Activated CD4-positive, alpha-beta T cell treated with anti-CD3 and anti-CD28 coated beads, Interleukin-2, amount 50 U/mL, for 24 hours (primary cell): Measurements from ENCODE around the gene MFSD6.
A peak's percentile ranks its signal among the peaks of the same experiment; 100 is the strongest.
"Not testable (repeated sequence)": the region's sequence is repeated elsewhere in the genome, so short reads cannot be mapped to it uniquely, and the experiment has no call there.

ENCODE experiments used
- DNase-seq, 2 donors: peaks; one replicate each; pipeline ENCODE4 v3.0.0-alpha.2; 2020; ENCODE audit warnings: low read depth in 1 of 2, low spot score in 1 of 2

MFSD6 gene

DNA sequence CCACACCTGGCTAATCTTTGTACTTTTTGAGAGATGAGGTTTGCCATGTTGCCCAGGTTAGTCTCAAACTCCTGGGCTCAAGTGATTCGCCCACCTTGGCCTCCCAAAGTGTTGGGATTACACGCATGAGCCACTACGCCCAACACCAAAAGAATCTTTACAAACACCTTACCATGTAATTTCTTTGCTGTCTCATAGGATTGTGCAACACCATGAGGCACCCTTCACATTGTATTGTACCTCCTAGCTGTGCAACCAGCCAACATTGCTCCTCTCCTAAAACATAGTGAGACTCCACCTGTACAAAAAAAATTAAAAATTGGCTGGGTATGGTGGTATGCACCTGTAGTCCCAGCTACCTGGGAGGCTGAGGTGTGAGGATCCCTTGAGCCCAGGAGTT, 3.1 kb upstream of the MFSD6 start:
- no peak for DNase-seq

DNA sequence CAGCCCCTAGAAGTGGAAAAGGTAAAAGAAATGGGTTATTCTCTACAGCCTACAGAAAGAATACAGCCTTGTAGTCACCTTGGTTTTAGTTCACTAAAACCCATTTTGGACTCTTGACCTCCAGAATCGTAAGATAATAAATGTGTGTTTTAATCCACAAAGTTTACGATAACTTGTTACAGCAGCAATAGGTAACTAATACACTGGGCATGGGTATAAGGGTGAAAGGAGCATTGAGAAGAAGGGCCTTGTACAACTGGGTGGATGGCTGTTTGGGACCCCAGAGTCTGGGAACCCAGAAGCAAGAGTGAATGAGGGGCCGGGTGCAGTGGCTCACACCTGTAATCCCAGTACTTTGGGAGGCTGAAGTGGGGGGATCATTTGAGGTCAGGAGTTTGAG, 2.2 kb upstream of the MFSD6 start:
- no peak for DNase-seq

DNA sequence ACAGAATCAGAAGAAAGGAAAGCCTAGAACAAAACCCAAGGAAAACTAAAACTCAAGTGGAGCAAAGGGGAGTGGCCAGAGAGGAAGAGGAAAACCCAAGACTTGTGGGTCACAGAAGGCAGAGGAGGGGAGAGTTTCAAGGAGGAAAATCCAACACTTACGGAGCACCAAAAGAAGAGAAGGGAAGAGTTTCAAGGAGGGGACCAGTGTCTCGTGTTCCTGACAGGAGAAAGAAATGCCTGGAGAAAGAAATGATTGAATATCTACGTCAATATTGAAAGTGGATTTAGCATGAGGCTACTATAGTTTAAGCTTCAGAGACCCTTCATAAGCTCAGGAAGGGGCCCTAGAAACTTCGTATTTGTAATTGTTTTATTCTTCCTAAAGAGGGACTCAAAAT, 1.4 kb upstream of the MFSD6 start:
- no peak for DNase-seq

DNA sequence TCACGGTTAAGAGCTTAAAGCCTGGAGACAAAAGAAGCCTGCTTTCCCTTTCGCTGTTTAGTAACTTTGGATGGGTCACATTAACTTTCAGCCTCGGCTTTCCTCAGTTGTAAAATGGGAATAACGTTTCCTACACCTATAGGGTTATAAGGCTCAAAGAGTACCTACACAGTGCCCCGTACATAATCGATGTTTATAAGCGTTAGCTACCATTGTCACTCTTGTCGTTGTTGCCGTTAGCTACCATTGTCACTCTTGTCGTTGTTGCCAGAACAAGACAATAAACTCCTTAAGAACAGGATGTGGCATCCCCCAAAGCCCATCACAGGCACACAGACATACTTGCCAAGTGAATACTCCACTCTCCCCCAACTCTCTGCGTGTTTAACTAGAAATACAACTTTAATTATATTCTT, 901 bp upstream of the MFSD6 start:
- peak in 1 of 2 donors; percentile 28 for DNase-seq

DNA sequence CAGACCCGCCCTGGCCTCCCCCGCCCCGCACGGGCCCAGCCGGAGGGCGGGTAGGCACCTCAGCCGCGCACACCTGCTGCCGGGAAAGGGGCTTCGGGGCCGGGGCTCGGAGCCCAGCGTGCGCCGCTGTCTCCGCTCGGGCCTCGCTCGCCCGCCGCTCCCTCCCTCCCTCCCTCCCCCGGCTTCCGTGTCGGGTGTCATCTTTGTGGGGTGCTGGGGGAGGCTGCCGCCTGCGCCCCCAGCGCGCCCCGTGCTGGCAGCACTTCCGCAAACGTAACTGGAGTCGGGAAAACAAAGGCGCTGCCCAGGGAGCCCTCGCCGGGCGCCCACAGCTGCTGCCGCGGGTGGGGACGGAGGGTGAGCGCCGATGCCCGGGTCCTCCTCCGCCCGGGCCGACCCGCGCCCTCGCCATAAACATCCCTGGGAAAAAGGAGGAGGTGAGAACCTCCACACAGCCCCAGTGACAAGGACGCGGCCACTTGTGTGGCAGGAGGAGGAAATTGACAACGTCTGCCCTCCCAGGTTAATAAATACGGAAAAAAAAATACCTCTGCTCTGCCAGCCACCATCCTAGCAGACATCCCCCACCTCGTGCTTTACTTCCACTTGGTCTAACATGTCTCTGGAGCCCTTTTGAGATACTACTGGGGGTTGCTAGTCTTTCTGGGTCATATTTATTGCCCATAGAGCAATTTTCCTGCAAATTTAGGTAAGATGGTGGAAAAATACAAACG, 550 bp downstream of the MFSD6 start:
- peak in 1 of 2 donors; percentile 41 for DNase-seq

DNA sequence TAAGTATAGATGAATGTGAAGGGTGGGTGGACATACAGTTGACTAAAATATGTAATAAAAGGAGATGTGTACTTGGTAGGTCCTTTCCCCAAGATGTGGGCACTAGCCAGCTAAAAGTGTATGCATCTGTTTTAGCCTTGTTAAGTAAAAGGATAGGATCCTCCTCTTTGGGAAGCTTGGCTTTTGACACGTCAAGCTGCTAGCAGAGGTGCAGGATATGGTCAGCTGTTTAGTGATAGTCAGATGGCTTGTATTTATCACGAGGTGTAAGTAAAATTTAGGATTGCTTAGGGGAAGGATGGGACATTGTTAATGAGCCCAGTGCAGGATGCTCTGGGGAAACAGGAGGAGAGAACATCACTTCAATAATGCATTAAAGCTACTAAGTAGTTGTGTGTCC, 1.5 kb downstream of the MFSD6 start:
- DNase-seq, result no peak

DNA sequence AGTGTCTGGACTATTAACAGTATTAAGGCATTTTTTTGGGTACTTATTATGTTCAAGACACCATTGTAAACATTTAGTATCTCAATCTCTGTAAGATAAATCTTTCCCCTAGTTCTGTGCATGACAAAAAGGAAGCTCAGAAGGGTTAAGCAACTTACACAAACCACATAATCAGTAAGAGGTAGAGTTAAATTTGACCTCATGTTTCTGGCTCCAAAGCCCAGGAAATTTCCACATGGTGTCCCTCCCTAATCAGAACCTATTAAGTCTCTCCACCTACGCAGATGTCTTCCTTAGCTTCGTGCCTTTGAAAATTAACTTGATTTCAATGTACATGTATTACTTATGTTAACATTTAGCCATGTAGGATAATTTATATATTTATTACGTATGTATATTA, 2.0 kb downstream of the MFSD6 start:
- no peak for DNase-seq

DNA sequence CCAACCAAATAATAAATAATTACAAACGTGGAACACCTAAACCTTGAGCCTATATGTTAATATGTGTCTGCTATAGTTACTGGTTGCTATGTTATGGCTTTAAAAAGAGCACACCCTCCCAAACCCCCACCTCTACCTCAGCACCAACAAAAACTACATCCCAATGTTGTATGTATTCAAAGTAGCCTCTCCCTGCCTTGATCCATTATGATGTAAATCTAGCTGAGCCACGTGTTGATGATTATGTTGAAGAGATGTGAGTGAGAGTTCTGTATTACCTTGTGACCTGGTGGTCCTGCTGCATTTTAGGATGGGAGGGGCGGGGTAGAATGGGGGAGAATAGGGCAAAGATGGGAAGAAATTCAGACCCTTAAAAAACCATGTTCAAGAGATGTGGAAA, 4.8 kb downstream of the MFSD6 start:
- no peak for DNase-seq

DNA sequence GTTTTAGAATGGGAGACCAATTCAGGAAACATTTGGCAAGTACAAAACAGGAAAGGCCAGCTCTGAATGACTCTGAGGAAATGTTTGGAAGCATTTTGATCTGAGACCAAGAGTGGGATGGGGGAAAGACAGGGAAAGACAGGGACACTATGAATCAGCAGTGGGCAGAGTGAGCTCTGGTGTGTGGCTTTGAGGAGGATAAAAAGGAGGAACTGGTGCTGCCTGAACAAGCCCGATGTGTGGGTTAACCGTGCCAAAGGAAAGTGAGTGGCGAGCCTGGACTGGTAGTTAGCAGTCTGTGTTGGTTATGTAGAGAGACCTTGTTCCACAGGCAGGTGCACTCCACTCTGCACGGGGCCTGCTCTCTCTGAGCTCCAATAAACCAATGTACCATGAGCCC, 5.3 kb downstream of the MFSD6 start:
- no peak for DNase-seq

DNA sequence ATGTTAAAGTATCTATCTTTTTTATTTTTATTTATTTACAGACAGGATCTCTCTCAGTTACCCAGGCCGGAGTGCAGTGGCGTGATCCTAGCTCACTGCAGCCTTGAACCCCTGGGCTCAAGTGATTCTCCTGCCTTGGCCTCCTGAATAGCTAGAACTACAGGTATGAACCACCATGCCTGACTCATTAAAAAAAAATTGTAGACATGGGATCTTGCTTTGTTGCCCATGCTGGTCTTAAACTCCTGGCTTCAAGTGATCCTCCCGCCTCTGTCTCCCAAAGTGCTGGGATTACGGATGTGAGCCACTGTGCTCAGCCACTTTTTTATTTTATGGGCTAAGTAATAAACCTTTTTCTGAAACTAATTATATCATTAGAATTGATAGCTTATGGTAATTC, 7.1 kb downstream of the MFSD6 start:
- DNase-seq, result no peak

DNA sequence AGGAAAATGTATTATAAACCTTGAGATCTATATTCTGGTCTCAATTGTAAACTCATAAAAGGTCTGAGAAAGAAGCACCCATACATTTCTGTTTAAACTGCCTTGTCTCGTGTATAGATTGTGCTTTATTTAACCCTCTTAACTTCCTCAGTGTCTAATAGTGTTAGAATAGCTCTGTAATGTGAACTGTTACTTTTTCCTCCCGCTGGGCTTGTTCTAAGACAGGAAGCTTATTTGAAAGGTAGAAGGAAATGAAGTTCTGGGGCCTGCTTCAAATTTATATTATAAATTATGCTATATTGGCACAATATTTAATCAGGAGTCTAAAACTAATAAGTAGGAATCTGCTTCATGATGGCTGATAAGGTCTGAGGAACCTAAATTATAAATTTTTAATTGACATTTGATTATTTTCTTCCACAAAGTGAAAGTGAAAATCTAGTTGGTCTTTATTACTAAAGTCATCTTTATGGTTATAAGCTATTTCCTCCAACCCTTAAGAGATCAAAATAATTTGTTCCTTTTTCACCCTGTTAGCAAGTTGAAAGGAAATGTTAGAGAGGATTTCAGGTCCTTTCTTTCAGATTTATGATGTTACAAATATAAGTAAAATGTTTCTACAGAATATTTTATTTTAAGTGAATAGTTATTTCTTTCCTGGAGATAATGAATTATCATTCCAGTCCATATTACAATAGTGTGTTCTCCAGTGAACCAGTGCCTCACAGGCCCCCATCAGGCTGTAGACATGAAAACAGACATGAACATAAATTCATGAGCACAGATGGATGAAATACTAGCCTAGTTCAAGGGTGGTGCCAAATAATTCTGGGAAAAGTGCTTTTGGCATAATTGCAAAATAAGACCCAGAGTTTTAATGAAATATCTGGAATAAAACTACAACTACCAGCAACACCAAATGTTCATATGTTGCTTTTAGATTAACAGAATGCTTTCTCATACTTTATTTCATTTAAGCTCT, 7.9 kb downstream of the MFSD6 start:
- no peak for DNase-seq

DNA sequence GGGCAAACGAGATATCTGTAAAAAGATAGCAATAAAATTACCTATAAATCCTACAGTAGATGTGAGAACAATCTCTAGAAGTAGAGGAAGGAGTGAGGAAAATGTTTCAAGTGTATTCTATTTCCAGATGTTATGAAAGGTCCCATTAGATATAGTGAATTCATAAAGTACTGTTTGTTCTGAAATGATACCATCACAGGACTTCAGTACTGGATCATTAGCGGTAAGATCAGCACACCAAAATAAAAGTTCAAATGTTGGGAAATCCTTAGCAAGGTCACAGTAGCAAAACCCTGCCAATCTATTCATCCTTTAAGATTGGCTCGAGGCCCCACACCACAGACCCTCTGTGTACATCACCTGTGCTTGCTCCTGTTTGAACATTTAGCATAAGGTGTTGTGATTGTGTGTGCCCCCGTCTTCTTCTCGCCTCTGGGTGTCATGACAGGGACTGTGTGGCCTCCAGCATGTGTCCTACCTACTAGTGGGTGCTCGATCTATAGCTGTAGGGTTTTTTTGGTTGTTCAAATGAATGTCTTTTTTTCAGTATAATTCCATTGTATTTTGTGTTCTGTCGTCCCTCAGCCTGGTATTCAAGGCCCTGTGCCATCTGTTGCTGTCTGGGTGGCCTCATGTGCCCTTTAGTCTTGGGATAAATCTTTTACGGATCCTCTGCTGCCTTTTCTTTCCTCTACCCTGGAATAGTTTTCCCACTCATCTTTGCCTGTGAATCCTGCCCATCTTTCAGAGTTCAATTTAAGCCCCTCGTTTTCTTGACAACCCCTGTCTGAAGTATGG, 9.1 kb downstream of the MFSD6 start:
- no peak for DNase-seq

DNA sequence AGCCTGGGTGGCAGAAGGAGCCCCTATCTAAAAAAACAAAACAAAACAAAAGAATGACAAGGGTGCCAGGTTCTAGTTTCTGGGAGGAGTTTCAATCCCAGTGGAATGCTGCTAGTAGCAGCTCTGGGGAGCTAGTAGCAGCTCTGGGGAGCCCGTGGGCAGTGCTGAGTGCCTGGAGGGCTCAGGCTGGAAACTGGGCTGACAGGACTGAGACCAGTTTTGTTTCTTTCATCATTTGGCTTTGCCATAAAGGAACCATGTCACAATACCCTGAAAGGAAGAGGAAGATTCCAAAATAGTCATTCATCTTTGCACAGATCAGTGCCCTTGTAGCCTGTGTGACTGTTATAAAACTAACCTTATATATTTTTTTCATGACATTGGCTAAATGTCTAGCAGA, 10.6 kb downstream of the MFSD6 start:
- DNase-seq, result no peak

DNA sequence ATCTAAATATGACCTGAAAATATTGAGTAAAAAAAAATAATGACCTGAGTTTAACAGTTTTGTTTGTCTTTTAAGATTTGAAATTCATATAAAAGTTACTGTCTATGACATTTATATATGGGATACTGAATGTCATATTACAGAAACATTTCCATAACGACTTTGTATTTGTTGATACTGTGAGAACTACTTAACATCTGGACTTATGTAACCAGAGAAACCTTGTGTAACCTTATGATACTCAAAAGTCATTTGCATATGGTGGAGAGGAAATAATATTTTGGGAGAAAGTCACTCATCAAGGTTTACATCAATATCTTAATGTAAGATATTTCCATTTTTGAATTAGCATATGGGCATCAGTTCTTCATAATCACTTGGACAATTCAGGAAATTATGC, 12.6 kb downstream of the MFSD6 start:
- DNase-seq, result no peak

DNA sequence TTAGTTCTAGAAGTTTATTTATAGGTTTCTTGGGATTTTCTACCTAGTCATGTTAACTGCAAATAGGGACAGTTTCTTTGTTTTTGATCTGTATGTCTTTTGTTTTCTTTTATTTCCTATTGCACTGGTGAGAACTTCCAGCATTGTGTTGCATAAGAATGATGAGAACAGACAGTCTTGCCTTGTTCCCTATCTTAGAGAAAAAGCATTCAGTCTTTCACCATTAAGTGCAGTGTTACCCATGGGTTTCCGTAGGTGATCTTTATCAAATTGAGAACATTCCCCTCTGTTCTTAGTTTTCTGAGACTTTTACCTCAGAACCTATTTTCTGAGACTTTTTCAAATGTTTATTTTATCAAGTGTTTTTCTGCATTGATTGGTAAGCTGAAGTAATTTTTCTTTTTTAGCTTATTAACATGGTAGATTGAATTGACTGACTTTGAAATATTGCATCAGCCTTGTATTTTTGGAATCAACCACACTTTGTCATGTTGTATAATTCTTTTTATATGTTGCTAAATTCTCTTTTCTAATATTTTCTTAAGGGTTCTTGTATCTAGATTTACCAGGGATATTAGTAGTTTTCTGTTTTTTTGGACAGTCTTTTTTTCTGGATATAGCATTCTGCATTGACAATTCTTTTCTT, 17.2 kb downstream of the MFSD6 start:
- no peak for DNase-seq

DNA sequence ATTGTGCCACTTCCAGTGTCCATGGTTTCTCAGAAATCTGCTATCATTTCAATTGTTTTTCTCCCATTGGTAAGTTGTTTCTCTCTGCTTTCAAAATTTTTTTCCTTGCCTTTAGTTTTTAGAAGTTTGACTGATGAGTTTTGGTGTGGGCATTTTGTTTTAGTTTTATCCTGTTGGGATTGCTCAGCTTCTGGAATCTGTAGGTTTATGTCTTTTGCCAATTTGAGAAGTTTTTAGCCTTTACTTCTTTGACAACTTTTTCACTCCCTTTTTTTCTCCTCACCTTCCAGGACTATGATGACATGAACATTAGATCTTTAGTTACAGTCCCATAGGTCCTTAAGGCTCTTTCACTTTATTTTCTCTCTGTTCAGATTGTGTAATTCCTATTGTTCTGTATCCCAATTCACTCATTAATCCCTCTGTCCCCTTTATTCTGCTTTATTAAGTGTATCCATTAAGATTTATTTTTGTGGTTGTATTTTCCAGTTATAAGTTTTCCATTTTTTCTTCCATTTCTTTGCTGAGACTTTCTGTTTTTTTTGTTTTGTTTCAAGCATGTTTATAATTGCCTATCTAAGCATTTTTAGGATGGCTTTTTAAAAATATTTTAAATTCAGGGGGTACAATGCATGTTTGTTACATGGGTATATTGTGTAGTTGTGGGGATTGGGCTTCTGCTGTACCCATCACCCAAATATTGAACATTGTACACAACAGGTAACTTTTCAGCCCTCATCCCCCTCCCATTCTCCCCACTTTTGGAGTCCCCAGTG, 17.9 kb downstream of the MFSD6 start:
- no peak for DNase-seq

DNA sequence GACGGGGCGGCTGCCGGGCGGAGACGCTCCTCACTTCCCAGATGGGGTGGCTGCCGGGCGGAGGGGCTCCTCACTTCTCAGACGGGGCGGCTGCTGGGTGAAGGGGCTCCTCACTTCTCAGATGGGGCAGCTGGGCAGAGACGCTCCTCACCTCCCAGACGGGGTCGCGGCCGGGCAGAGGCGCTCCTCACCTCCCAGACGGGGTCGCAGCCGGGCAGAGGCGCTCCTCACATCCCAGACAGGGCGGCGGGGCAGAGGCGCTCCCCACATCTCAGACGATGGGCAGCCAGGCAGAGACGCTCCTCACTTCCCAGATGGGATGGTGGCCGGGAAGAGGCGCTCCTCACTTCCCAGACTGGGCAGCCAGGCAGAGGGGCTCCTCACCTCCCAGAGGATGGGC, 22.7 kb downstream of the MFSD6 start:
- DNase-seq, result not testable (repeated sequence)

DNA sequence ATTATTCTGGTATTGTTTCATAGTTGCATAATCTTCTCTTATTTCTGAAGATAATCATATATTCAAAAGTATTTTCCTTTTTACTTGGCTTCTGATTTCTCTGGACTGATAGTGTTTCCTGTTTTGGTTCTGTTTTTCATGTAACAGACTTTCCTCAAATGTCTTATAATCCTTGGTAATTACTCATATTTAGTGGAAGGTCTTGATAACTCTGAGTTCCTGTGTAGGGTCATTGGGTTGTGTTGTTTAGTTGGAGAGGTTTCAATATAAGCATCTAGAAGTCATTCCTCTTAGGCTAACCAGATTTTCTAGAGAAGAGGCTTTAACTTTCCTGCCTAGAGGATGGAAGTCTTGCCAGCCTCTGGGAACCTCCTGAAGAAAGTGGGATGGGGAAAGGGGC, 23.8 kb downstream of the MFSD6 start:
- no peak for DNase-seq

DNA sequence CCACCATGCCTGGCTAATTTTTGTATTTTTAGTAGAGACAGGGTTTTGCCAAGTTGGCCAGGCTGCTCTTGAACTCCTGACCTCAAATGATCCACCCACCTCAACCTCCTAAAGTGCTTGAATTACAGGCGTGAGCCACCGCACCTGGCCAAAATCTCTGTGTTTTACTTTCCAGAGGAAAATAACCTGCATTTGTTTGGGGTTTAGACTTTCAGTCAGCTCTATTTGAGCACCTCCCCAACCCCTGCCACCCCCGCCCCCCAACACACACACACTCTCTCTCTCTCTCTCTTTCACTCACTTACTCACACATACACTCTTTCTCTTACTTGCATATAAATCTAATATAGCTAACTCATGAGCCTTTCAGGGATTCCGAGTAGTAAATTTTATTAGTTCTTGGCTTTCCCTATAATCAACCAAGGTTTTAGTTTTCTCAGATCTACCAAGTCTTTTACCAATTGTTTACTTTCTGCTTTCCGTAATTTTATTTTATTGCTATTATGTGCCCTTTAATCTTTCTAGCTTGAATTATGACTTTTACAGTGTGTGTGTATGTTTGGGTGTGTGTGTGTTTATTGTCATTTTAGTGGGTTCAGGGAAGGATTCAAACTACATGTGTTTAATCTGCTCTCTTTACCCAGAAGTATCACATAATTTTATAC, 24.5 kb downstream of the MFSD6 start:
- no peak for DNase-seq
